ENCODE results near the gene SLC22A23.
"Not testable (repeated sequence)": the region's sequence is repeated elsewhere in the genome, so short reads cannot be mapped to it uniquely, and the experiment has no call there.

Gene SLC22A23

DNA sequence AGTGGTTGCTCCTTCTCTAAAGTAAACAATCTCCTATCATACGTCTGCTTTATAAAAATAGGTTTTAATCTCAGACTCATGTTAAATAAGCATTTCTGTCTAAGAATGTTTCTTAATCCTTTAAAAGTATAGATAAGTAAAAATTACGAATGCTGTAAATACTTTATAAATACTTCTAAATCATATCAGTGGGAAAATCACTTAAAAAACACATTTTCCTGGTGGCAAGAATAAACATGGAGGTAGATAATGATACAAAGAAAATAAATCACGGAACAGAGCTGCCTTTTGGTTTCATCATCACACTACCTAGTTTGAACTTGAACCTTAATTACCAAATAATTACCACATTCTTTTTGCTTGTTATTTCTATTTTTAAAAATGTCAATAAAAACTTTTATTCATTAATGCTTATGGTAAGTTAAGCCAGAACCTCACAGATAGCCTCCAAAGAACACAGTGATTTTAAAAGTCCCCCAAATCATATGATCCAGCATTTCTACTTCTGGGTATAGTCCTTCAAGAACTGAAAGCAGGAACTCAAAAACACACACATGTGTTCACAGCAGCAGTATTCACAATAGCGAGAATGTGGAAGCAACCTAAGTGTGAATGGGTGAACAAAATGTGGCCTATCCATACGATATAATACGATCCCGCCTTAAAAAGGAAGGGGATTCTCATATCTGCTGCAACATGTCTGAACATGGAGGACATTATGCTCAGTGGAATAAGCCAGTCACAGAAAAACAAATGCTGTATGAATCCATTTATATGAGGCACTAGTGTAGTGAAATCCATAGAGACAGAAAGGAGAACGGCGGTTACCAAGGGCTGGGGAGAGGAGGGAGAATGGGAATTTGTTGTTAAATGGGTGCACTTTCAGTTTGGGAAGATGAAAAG, 72.4 kb downstream of the SLC22A23 start:
- no peak for DNase-seq

DNA sequence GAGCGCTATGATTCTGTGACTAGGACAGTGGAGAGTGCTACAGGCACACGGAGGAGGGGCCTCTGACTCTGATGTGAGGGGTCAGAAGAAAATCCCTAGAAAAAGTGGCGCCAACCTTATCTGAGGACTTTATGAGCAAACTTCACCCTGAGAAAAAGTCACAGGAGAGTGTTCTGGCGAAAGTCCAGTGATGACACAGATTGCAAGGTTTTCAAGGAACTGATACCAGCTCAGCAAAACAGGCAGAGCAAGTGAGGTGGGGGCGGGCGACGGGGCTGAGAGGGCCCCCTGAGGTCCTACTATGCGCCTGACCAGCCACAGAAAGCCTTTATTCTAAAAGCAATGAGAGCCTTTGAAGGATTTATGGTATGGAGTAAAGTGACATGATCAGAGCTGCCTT, 73.3 kb downstream of the SLC22A23 start:
- DNase-seq = no peak

DNA sequence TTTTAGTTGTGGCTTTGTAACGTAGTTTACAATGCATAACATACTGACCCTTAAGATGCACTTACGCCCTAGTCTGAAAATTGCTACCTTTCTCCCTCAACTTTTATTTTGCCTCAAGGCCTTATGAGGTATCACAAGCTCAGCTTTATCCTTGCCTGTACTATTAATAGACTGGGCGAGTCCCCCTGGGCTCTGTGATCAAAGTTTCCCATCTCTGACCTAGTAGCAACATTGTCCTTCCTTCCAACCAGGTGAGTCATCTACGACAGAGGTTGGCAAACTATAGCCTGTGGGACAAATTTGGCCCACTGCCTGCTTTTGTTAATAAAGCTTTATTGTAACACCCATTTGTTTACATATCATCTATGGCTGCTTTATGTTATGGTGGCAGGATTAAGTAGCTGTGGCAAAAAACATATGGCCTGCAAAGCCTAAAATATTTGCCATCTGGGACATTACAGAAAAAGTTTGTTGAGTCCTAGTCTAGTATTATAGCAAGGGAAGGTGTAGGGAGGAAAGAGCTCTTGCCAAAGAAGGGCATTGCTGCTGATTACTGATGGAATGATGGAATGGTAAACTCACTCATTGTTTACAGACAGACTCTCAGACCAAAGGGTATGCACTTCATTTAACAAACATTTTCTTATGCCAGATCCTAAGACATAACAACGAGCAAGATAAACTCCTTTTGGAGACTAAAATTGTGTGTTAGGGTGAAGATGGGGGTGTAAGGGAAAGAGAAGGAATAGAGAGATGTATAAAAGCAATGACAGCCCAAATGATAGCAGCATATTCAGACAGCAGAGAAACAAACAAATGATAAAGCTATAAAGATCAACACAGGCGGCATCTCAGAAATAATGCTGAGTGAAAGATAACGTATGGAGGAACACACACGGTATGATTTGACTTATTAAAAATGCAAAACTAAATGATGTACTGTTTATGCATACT, 74.2 kb downstream of the SLC22A23 start:
- DNase-seq = no peak

GRCh38 chr6:3381233-3381921, 75.5 kb downstream of the SLC22A23 start:
- DNase-seq = no peak

- no peak for DNase-seq
Measured at GRCh38 chr6:3380344-3381232, 76.3 kb downstream of the SLC22A23 start.

DNA sequence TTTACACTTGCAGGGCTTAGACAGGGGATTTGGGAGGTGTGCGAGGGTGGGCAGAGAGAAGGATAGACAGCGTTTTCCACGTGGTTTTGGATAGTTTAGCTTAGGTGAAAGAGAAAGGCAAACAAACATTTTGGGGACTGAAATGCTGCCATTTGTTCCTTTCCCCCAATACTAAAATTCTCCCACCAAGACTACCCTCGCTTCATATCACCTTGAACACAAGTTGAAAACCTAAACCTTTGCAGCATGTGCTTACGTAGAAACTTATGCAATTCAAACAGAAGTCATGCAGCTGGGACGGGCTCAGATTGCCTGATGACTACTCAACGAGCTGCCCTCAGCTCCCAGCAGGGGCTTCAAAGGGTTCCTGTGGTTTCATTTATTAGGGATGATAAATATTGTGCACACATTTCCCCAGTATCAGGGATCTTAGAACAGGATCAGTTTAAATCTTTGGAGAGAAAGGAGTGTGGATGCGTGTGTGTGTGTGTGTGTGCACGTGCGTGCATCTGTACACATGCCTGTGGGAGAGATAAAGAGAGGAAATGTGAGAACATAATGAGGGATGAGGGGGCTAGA, 77.3 kb downstream of the SLC22A23 start:
- no peak for DNase-seq

DNA sequence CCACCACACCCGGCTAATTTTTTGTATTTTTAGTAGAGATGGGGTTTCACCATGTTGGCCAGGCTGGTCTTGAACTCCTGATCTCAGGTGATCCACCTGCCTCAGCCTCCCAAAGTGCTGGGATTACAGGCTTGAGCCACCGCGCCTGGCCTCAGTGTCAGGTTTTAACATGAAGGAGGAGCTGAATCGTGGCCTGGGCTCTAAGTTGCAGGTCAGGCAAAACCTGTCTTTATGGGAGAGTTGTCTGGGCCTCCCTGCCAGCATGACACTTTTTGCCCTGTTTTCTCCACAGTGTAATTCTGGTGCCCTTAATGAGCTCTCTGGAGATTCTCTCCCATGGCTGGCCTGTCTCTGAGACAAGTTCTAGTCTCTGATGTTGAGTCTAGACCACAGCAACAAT, 78.0 kb downstream of the SLC22A23 start:
- DNase-seq = not testable (repeated sequence)

- DNase-seq = not testable (repeated sequence)
Measured at GRCh38 chr6:3378398-3378782, 78.5 kb downstream of the SLC22A23 start.

GRCh38 chr6:3377536-3378397, 79.1 kb downstream of the SLC22A23 start:
- no peak for DNase-seq

DNA sequence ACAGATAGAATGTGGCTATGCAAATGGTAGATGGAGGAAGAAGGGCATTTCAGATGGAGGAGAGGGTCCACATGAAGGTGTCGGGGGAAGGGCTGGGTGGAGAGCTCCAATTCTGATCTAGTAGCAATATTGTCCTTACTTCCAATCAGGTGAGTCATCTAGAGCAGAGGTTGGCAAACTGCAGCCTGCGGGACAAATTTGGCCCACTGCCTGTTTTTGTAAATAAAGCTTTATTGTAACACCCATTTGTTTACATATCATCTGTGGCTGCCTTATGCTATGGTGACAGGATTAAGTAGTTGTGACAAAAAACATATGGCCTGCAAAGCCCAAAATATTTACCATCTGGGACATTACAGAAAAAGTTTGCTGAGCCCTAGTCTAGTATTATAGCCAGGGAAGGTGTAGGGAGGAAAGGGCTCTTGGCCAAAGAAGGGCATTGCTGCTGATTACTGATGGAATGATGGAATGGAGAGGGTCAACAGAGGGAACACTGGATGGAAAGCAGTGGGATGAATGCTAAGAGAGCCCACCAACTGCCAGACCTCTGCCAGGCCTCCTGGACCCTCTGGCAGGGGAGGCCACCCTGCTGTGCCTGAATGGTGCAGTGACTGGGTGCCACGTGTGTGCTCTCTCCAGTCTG, 79.8 kb downstream of the SLC22A23 start:
- no peak for DNase-seq

DNA sequence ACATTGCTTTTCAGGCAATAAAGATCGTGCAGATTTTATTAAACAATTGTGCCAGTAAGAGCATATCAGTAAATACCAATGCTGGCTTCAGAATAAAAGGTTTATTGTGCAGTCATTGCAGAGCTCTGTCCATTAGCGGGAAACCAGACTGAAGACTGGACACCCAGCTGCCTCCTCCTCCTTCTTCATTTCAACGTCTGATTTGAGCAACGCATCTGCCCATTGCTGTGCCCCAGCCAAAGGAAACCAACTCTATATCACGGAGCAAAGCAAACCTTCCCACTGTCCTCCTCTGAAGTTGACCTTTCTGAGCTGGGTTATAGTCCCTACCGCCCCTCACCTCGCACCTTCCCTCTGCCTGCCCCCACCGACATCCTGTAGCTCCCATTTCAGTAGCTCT, 80.8 kb downstream of the SLC22A23 start:
- no peak for DNase-seq

- no peak for DNase-seq
Measured at GRCh38 chr6:3373597-3374203, 83.2 kb downstream of the SLC22A23 start.

- no peak for DNase-seq
Measured at GRCh38 chr6:3372912-3373554, 83.8 kb downstream of the SLC22A23 start.

DNA sequence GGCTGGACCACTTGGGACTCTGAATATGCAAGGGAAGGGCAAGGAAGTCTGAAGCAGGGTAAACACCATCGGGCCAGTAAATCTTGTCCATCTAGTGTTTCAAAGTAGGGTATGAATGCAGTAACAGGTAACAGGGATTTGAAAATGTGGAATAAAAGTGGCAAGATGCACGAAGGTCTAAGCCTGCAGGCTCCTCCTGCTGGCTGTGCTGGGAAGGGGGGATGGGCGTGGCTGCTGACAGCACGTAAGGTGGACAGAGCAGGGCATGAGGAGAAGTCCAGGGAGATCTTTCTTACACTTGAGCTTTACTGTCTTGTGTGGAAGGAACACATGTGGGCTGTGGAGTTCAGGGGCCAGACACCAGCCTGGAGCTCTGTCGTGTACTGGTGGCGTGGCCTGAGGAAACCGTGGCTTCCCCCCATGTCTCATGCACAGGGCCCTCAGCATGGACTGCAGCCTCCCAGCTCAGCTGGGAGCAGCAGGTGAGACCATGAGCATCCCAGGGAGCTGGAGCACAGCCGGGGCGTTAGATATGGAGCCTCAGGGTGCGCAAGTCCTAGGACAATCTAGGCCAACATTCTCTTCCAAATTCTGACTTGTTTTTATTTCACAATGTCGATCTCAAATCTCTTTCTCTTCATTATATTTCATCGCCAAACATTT, 84.5 kb downstream of the SLC22A23 start:
- peak; percentile 19 for DNase-seq

DNA sequence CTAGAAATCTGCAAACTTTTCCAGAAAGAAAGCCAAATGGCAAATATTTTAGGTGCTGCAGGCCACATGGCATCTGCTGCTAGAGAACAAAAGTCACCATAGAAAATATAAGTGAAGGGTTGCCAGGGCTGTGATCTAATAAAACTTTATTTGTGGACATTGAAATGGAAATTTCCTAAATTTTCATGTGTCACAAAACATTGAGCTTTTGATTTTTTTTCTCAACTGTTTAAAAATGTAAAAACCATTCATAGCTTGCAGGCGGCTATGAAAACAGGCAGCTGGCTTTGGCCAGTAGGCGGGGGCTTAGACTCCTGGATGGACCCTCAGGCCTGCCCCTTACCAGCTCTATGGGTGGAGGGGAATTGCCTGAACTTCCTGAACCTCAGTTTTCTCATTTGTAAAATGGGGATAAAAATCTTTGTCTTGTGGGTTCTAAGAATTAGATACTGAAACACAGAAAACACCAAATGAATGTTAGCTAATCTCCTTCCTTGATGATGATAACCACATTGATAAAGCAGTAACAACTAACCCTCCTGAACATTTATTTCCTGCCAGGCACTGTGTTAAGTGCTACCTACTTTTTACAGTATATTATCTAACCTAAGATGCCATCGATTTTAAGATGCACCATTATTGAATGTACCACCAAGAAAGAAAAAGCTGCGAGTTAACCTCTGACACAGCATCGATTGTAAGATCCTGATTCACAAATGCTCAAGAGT, 85.5 kb downstream of the SLC22A23 start:
- no peak for DNase-seq

- DNase-seq = peak; percentile 16
Measured at GRCh38 chr6:3370361-3371221, 86.3 kb downstream of the SLC22A23 start.

DNA sequence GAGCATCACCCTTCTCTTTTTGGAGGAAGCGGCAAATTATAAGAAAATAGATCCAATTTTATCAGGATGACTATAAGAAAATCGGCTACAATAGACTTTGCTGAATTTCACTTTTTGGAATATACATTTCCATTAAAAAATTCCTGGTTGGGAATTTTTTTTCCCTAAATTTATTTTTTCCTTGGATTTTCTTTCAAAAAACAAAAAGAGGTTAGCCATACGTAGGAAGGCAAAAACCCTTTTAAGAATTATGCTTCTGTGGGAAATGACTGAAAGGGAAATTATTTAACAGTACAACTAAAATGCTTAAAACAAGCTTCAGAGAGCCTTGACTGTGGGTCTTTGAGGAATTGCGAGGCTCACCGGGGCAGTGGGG, 86.9 kb downstream of the SLC22A23 start:
- DNase-seq = no peak

Measured in CD4-positive, alpha-beta T cell treated with Interleukin-17A for 4 hours (primary cell).